ENCODE results near the gene KIF2C.
"Not testable (repeated sequence)": the region's sequence is repeated elsewhere in the genome, so short reads cannot be mapped to it uniquely, and the experiment has no call there.

Gene KIF2C

GRCh38 chr1:44720281-44720680 lies 19.4 kb upstream of the KIF2C start:
- DNase-seq = no peak

- peak; percentile 79 to 86 for DNase-seq
Observed at GRCh38 chr1:44721485-44722361, 17.9 kb upstream of the KIF2C start.

- peak; percentile 32 to 51 for DNase-seq
Observed at GRCh38 chr1:44723064-44723463, 16.6 kb upstream of the KIF2C start.

- DNase-seq = peak; percentile 67 to 76
Observed at GRCh38 chr1:44723496-44724295, 15.9 kb upstream of the KIF2C start.

- DNase-seq = no peak
Observed at GRCh38 chr1:44724296-44724954, 15.2 kb upstream of the KIF2C start.

- no peak for DNase-seq
Observed at GRCh38 chr1:44724955-44725698, 14.5 kb upstream of the KIF2C start.

- peak; percentile 98 to 99 for DNase-seq
Observed at GRCh38 chr1:44730741-44731512, 8.7 kb upstream of the KIF2C start, which contains the start of gene RNU5D-1. RNU5D-1 (minus strand) TSS chr1:44731170.

GRCh38 chr1:44733365-44733764 lies 6.3 kb upstream of the KIF2C start:
- no peak for DNase-seq

GRCh38 chr1:44733784-44734183 lies 5.9 kb upstream of the KIF2C start:
- DNase-seq = no peak

- DNase-seq = no peak
Observed at GRCh38 chr1:44735992-44736391, 3.6 kb upstream of the KIF2C start.

GRCh38 chr1:44738953-44739306 lies 707 bp upstream of the KIF2C start:
- not testable (repeated sequence) for DNase-seq

GRCh38 chr1:44740179-44740617 lies 561 bp downstream of the KIF2C start:
- DNase-seq = no peak

- no peak for DNase-seq
Observed at GRCh38 chr1:44743211-44743610, 3.6 kb downstream of the KIF2C start.

GRCh38 chr1:44747878-44748277 lies 8.2 kb downstream of the KIF2C start:
- no peak for DNase-seq

GRCh38 chr1:44757420-44757819 lies 17.8 kb downstream of the KIF2C start:
- no peak for DNase-seq

GRCh38 chr1:44759077-44759476 lies 19.4 kb downstream of the KIF2C start:
- no peak for DNase-seq

- no peak for DNase-seq
Observed at GRCh38 chr1:44760876-44761275, 21.2 kb downstream of the KIF2C start.

GRCh38 chr1:44766421-44766820 lies 26.8 kb downstream of the KIF2C start:
- not testable (repeated sequence) for DNase-seq

GRCh38 chr1:44775078-44775929 lies 35.7 kb downstream of the KIF2C start, which contains the start of gene RPS8:
RPS8 (plus strand) TSS chr1:44775540; CDS start chr1:44775597, 57 bp downstream.
- DNase-seq = peak; percentile 89 to 92

GRCh38 chr1:44775930-44776729 lies 36.5 kb downstream of the KIF2C start:
- peak; percentile 45 for DNase-seq

All from activated CD4-positive, alpha-beta T cell treated with anti-CD3 and anti-CD28 coated beads, Interleukin-2, amount 50 U/mL, for 48 hours (primary cell).